Trophoblast cell (in vitro differentiated cells and primary cell): ENCODE data around the gene DGKE.

ENCODE experiments used
- DNase-seq, 2 donors: peaks; one replicate each; pipeline ENCODE4 v3.0.0-alpha.2; 2016
- H2AFZ ChIP-seq: 2 replicates; pipeline ENCODE4 v1.6.1; 2013; ENCODE audit warnings: low read length, moderate library complexity, mild to moderate bottlenecking; ENCODE audit not compliant: insufficient read depth, poor library complexity
- H2AK5ac ChIP-seq: 2 replicates; pipeline ENCODE4 v1.6.1; 2013; ENCODE audit warnings: mild to moderate bottlenecking, low read length
- H2BK120ac ChIP-seq: 2 replicates; pipeline ENCODE4 v1.6.1; 2013; ENCODE audit warnings: low read length, mild to moderate bottlenecking, moderate library complexity; ENCODE audit not compliant: insufficient read depth, poor library complexity
- H2BK12ac ChIP-seq: 2 replicates; pipeline ENCODE4 v1.6.1; 2013; ENCODE audit warnings: mild to moderate bottlenecking, low read length, moderate library complexity
- H2BK5ac ChIP-seq: 2 replicates; pipeline ENCODE4 v1.6.1; 2013; ENCODE audit warnings: low read length, low read depth, moderate library complexity, mild to moderate bottlenecking; ENCODE audit not compliant: poor library complexity
- H3K14ac ChIP-seq: 2 replicates; pipeline ENCODE4 v1.6.1; 2013; ENCODE audit warnings: mild to moderate bottlenecking, low read length
- H3K18ac ChIP-seq: 2 replicates; pipeline ENCODE4 v1.6.1; 2013; ENCODE audit warnings: mild to moderate bottlenecking, low read length
- H3K23ac ChIP-seq: 2 replicates; pipeline ENCODE4 v1.6.1; 2013; ENCODE audit warnings: low read length
- H3K27ac ChIP-seq: 2 replicates; pipeline ENCODE4 v1.5.1; 2013; ENCODE audit warnings: low read depth, mild to moderate bottlenecking, inconsistent platforms, low read length, moderate library complexity
- H3K27me3 ChIP-seq: 2 replicates; pipeline ENCODE4 v1.6.1; 2013; ENCODE audit warnings: inconsistent platforms, mild to moderate bottlenecking, low read length, moderate library complexity; ENCODE audit not compliant: insufficient read depth
- H3K36me3 ChIP-seq, 2 experiments: 1 replicate in 1 of 2; 2 replicates in 1 of 2; pipeline ENCODE4 v1.6.1; 2013; ENCODE audit warnings: low read length in 2 of 2, mild to moderate bottlenecking in 2 of 2, moderate library complexity in 1 of 2; ENCODE audit not compliant: insufficient read depth in 2 of 2, control insufficient read depth in 1 of 2
- H3K4ac ChIP-seq: 2 replicates; pipeline ENCODE4 v1.6.1; 2013; ENCODE audit warnings: low read depth, mild to moderate bottlenecking, low read length, moderate library complexity
- H3K4me1 ChIP-seq, 2 experiments: 1 replicate in 1 of 2; 2 replicates in 1 of 2; pipeline ENCODE4 v1.6.1; 2013; ENCODE audit warnings: low read length in 2 of 2, mild to moderate bottlenecking in 2 of 2, moderate library complexity in 1 of 2; ENCODE audit not compliant: insufficient read depth in 2 of 2, control insufficient read depth in 1 of 2
- H3K4me2 ChIP-seq: 2 replicates; pipeline ENCODE4 v1.6.1; 2013; ENCODE audit warnings: inconsistent platforms, mild to moderate bottlenecking, low read length, moderate library complexity
- H3K4me3 ChIP-seq: 2 replicates; pipeline ENCODE4 v1.5.1; 2013; ENCODE audit warnings: mild to moderate bottlenecking, low read depth, low read length, inconsistent platforms
- H3K79me1 ChIP-seq: one replicate; pipeline ENCODE4 v1.6.1; 2013; ENCODE audit warnings: low read length
- H3K79me2 ChIP-seq: 2 replicates; pipeline ENCODE4 v1.6.1; 2013; ENCODE audit warnings: low read length, mild to moderate bottlenecking; ENCODE audit not compliant: control insufficient read depth, insufficient read depth, poor library complexity
- H3K9ac ChIP-seq: 2 replicates; pipeline ENCODE4 v1.6.1; 2013; ENCODE audit warnings: mild to moderate bottlenecking, low read length
- H3K9me3 ChIP-seq: 2 replicates; pipeline ENCODE4 v1.6.1; 2013; ENCODE audit warnings: low read depth, mild to moderate bottlenecking, control low read depth, inconsistent platforms, low read length; ENCODE audit not compliant: insufficient read depth
- H4K12ac ChIP-seq: 2 replicates; pipeline ENCODE4 v1.6.1; 2013; ENCODE audit warnings: low read depth, mild to moderate bottlenecking, low read length, moderate library complexity
- H4K8ac ChIP-seq: 2 replicates; pipeline ENCODE4 v1.6.1; 2013; ENCODE audit warnings: low read depth, mild to moderate bottlenecking, low read length, moderate library complexity
- H4K91ac ChIP-seq: one replicate; pipeline ENCODE4 v1.6.1; 2013; ENCODE audit warnings: low read depth, mild to moderate bottlenecking, low read length, moderate library complexity
- WGBS: extraction: QIAGEN DNeasy Blood & Tissue Kit; methylation state at CpG from one replicate; pipeline ENCODE4 v1.1.7; 2013; ENCODE audit warnings: missing lambda C conversion rate; ENCODE audit not compliant: insufficient read length, insufficient coverage; ENCODE audit errors: extremely low coverage; 5-methylcytosine and 5-hydroxymethylcytosine counted together

The DGKE gene

DNA sequence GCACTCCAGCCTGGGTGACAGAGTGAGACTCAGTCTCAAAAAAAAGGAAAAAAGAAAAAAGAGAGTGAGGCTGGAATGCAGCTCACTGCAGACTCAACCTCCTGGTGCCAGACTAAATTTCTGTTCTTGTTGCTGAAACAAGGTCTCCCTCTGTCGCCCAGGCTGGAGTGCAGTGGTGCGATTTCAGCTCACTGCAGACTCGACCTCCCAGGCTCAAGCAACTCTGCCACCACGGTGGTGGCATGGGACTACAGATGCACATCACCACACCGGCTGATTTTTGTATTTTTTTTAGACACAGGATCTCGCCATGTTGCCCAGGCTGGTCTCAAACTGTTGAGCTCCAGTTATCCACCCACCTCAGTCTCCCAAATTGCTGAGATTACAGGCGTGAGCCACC lies 45.3 kb downstream of the DGKE start:
- no peaks in the 10 kb centered on the region for H3K27me3 ChIP-seq
- H3K4me3 ChIP-seq: no peak overlapping the region
- H2AK5ac ChIP-seq: no peak overlapping the region
- H4K12ac ChIP-seq: no peak overlapping the region
- H2BK12ac ChIP-seq: no peak overlapping the region
- H3K18ac ChIP-seq: no peak overlapping the region
- no CpG with 5 or more reads among the region's 7 CpGs for WGBS
- no peak overlapping the region for H3K4ac ChIP-seq
- H3K14ac ChIP-seq: no peak overlapping the region
- H3K36me3 ChIP-seq: no peaks in the 10 kb centered on the region
- H3K27ac ChIP-seq: no peak overlapping the region
- no peak overlapping the region for H2AFZ ChIP-seq
- H3K23ac ChIP-seq: no peak overlapping the region
- H2BK5ac ChIP-seq: no peak overlapping the region
- no peaks in the 10 kb centered on the region for H3K79me1 ChIP-seq
- H2BK120ac ChIP-seq: no peak overlapping the region
- no peak overlapping the region for H3K9ac ChIP-seq
- H3K79me2 ChIP-seq: no peaks in the 10 kb centered on the region
- no peak overlapping the region for H3K4me2 ChIP-seq
- peak in 1 of 2 donors; percentile 25 for DNase-seq
- no peaks in the 10 kb centered on the region for H3K9me3 ChIP-seq
- H4K8ac ChIP-seq: no peak overlapping the region
- no peaks in the 10 kb centered on the region for H3K4me1 ChIP-seq
- no peak overlapping the region for H4K91ac ChIP-seq

DNA sequence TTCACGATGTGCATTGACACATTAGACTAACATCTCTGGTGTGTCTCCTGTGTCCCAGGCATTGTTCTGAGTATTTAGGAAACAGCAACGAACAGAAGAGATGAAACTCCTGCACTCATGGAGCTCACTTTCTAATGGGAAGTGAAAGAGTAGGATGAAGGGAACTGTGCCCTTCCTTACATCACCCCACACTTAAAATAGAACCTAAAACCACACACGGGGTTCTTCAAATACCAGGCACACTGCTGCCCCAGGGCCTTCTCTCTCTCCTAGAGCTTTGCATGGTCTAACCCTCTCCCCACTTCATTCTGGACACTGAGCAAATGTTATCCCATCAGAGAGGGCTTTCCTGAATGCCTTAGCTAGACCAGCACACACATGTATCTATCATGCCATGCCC lies 46.2 kb downstream of the DGKE start:
- Histone ChIP-seq H3K27me3 (no peaks in the 10 kb centered on the region), H3K9ac (no peak overlapping the region), H2AK5ac (no peak overlapping the region), H3K4me2 (no peak overlapping the region), H3K79me1 (no peaks in the 10 kb centered on the region), H3K14ac (no peak overlapping the region), H3K36me3 (no peaks in the 10 kb centered on the region), H3K4ac (no peak overlapping the region), H2BK120ac (no peak overlapping the region), H4K8ac (no peak overlapping the region), H4K91ac (no peak overlapping the region), H3K79me2 (no peaks in the 10 kb centered on the region), H3K23ac (no peak overlapping the region), H4K12ac (no peak overlapping the region), H3K4me3 (no peak overlapping the region), H2BK5ac (no peak overlapping the region), H3K18ac (no peak overlapping the region), H3K27ac (no peak overlapping the region), H3K9me3 (no peaks in the 10 kb centered on the region), H3K4me1 (no peaks in the 10 kb centered on the region), H2BK12ac (no peak overlapping the region), H2AFZ (no peak overlapping the region)
- DNase-seq: no peak
- no CpG with 5 or more reads among the region's 3 CpGs for WGBS

DNA sequence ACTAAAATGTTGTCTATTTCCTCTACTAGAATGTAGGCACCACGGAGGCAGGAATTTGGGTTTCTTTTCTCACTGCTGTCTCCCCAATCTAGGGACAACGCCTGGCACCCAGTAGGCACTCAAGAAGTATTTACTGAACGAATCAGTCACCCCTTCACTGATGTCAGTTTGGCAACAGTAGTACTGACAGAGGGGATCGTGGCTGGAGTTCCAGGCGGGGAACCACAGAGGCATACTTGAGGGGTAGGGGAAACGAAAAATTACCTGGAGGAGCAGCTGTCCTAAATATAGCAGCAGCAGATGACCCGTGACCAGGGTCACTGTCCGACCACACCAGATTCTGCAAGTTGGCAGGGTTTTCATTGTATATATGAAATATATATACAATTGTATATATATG lies 46.6 kb downstream of the DGKE start:
- Histone ChIP-seq H3K9me3 (no peaks in the 10 kb centered on the region), H3K79me1 (no peaks in the 10 kb centered on the region), H3K23ac (peak overlapping the region; percentile 69), H4K8ac (no peak overlapping the region), H2AK5ac (no peak overlapping the region), H3K9ac (peak overlapping the region; percentile 66), H3K79me2 (no peaks in the 10 kb centered on the region), H2BK5ac (no peak overlapping the region), H3K4ac (no peak overlapping the region), H3K36me3 (no peaks in the 10 kb centered on the region), H4K91ac (no peak overlapping the region), H3K27me3 (no peaks in the 10 kb centered on the region), H3K18ac (no peak overlapping the region), H3K4me1 (no peaks in the 10 kb centered on the region), H3K4me2 (no peak overlapping the region), H3K4me3 (no peak overlapping the region), H3K14ac (no peak overlapping the region), H2BK12ac (no peak overlapping the region), H3K27ac (no peak overlapping the region), H2AFZ (no peak overlapping the region), H2BK120ac (no peak overlapping the region), H4K12ac (no peak overlapping the region)
- WGBS: no CpG with 5 or more reads among the region's 8 CpGs
- no peak for DNase-seq

DNA sequence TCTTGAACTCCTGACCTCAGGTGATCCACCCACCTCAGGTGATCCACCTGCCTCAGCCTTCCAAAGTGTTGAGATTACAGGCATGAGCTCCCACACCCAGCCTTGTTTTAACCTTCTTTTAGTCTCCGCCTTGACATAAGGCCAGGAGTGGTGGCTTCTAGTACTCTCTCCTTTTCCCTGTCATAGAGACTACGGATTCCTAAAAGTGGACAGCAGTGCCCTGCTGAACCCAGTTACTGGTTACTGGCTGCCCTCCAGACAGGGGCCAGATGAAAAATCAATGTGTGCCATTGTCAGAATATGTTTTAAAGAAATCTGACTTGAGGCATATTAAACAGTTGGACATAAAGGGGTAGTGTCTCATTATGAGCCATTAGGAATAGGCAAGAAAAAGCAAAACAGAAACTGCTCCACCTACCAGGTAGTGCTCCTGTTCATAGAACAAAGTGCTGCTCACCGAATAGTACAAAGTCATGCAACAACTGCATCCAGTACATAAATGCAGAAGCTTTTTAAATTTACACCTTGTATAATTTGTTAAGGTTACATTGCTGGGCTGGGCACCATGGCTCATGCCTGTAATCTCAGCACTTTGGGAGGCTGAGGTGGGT lies 47.8 kb downstream of the DGKE start:
- H4K8ac ChIP-seq: no peak overlapping the region
- H3K79me2 ChIP-seq: no peaks in the 10 kb centered on the region
- no peak overlapping the region for H3K23ac ChIP-seq
- no peak for DNase-seq
- H3K36me3 ChIP-seq: no peaks in the 10 kb centered on the region
- no peak overlapping the region for H4K91ac ChIP-seq
- H3K27me3 ChIP-seq: no peaks in the 10 kb centered on the region
- H2BK120ac ChIP-seq: no peak overlapping the region
- no peak overlapping the region for H3K9ac ChIP-seq
- no CpG with 5 or more reads among the region's 3 CpGs for WGBS
- no peak overlapping the region for H2BK5ac ChIP-seq
- H3K27ac ChIP-seq: no peak overlapping the region
- H3K4me2 ChIP-seq: no peak overlapping the region
- no peak overlapping the region for H3K18ac ChIP-seq
- no peaks in the 10 kb centered on the region for H3K4me1 ChIP-seq
- H2AFZ ChIP-seq: no peak overlapping the region
- H3K9me3 ChIP-seq: no peaks in the 10 kb centered on the region
- no peak overlapping the region for H3K4me3 ChIP-seq
- no peak overlapping the region for H2AK5ac ChIP-seq
- H2BK12ac ChIP-seq: no peak overlapping the region
- H4K12ac ChIP-seq: no peak overlapping the region
- H3K79me1 ChIP-seq: no peaks in the 10 kb centered on the region
- H3K4ac ChIP-seq: no peak overlapping the region
- H3K14ac ChIP-seq: no peak overlapping the region
